Activated CD4-positive, alpha-beta T cell treated with anti-CD3 and anti-CD28 coated beads, Interleukin-2, Interleukin-4, amounts not matched to agents 100 ng/mL and 50 ng/mL, durations not matched to agents 16 hours and 8 hours (primary cell): Measurements from ENCODE around the gene HUWE1.

ENCODE experiments used
- DNase-seq: peaks from one replicate; pipeline ENCODE4 v3.0.0-alpha.2; 2020; ENCODE audit warnings: low spot score

The HUWE1 gene

DNA sequence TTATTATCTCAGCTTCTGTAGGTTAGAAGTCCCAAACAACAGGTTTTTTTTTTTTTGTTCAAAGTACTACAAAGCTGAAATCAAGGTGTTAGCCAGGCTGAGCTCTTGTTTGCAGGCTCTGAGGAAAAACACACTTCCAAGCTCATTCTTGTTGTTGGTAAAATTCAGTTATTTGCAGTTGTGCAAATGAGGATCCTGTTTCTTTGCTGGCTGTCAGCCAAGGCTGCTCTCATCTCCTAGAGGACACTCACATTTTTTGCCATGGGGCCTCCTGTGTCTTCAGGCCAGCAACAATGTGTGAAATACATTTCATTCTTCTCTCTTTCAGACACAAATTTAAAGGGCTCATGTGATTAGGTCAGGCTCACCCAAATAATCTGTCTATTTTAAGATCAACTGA lies 192.1 kb downstream of the HUWE1 start:
- no peak for DNase-seq

DNA sequence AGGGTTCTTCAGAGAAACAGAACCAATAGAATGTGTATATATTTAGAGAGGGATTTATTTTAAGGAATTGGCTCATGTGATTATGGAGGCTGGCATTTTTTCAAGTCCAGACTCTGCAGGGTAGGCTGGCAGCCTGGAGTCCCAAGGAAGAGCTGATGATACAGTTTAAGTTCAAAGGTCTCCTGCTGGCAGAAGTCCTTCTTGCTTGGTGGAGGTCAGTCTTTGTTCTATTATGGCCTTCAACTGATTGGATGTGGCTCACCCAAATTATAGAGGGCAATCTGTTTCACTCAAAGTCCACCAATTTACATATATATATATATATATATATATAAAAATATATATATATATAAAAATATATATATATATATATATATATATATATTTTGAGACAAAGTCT lies 200.2 kb downstream of the HUWE1 start:
- DNase-seq, result no peak

DNA sequence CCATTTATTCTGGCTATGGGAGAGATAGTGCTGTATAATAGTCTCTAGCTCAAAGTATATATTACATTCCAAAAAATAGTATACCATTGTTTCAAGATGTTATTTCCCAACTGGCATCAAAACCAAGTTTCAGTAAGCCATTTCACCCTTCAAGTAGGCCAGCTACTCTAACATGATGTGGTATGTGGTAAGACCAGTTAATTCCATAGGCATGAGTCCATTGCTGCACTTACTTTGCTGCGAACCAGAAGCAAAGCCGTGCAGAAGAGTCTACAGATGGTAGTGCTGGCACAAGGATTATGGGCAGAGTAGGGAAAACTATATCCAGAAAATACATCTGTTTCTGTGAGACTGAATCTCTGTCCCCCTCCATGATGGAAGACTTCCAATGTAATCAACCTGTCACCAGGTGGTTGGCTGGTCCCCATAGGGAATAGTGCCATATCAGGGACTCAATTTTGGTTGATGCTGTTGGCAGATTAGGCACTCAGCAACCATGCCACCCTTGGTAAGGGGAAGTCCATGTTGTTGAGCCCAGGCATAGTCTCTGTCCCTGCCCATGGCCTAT lies 202.6 kb downstream of the HUWE1 start:
- DNase-seq, result no peak

DNA sequence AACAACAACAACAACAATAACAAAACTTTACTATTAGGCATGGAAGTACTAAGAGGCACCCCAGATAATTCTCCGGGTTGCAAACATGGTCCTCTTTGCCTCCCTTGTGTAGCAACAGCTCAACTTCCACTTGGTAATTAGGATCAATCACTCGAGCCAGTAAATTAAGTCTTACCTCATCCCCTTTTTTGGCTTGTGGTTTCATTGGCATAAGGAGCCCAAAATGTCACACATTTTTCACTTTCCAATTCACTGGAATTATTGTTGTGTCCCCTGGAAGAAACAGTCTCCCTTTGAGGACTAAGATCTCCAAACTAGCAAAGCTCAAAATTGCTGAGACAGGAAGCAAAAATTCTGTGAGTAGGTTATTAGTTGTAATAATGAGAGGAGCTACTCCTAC lies 203.1 kb downstream of the HUWE1 start:
- DNase-seq, result no peak
